Fibroblast of pulmonary artery (primary cell): Measurements from ENCODE around the gene DEFB116.

Source experiments
- DNase-seq: peaks from one replicate; pipeline ENCODE4 v3.0.0-alpha.2; 2010; ENCODE audit warnings: low read depth
- H3K4me3 ChIP-seq: replicated peaks from 2 replicates; pipeline ENCODE4 v1.5.1; 2011; ENCODE audit warnings: low read depth, mild to moderate bottlenecking, control low read depth, low read length, moderate library complexity
- TF ChIP-seq, protein P1 (sequence below): IDR thresholded peaks from 2 replicates; pipeline ENCODE4 v1.5.1; 2011; ENCODE audit warnings: mild to moderate bottlenecking, control low read depth, low read length, inconsistent platforms; ENCODE audit errors: missing control alignments

The DEFB116 gene

DNA sequence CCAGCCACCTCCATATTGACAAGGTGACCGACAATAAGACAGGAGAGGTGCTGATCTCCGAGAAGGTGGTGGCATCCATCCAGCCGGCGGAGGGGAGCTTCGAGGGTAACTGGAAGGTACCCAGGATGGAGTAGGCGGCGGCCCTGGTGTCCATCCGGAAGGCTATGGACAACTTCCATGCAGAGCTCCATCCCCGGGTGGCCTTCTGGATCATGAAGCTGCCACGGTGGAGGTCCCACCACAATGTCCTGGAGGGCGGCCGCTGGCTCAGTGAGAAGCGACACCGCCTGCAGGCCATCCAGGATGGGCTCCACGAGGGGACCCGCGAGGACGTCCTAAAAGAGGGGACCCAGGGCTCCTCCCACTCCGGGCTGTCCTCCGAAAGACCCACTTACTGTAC lies 33.9 kb downstream of the DEFB116 start:
- TF ChIP-seq, protein P1, sequence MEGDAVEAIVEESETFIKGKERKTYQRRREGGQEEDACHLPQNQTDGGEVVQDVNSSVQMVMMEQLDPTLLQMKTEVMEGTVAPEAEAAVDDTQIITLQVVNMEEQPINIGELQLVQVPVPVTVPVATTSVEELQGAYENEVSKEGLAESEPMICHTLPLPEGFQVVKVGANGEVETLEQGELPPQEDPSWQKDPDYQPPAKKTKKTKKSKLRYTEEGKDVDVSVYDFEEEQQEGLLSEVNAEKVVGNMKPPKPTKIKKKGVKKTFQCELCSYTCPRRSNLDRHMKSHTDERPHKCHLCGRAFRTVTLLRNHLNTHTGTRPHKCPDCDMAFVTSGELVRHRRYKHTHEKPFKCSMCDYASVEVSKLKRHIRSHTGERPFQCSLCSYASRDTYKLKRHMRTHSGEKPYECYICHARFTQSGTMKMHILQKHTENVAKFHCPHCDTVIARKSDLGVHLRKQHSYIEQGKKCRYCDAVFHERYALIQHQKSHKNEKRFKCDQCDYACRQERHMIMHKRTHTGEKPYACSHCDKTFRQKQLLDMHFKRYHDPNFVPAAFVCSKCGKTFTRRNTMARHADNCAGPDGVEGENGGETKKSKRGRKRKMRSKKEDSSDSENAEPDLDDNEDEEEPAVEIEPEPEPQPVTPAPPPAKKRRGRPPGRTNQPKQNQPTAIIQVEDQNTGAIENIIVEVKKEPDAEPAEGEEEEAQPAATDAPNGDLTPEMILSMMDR: no peak
- H3K4me3 ChIP-seq: no peak overlapping the region
- DNase-seq: no peak

DNA sequence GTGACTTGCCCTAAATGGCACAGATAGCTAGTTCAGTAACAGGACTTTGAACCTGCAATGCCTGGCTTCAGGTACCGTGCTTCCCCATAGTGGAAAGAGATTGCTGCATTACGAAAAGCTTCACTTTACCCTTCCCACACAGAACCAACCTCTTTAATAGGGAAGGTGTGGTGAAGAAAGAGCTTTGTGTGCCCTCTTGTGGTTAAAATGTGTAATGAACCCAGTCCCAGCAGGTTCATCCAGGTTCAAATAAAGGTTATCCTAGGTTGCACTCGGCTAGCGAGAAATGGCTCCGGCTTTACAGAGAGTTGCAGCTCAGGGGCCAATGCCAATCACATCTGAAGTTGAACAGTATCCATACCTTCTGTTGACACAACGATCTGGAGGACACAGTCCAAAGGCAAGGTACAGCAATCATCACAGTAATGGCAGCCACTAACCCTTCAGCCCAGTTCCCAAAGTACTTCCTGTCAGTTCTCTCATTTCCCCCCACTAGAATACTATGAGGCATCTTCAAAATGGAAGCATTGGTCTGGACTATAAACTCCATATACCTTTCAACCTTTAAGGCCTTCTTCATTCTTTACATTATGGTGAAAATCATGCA lies 48.0 kb downstream of the DEFB116 start:
- DNase-seq: no peak
- TF ChIP-seq, protein P1: peak; percentile 20

GRCh38 chr20:31257364-31257763 lies 51.0 kb downstream of the DEFB116 start, which contains the start of gene DEFB115:
Gene DEFB115 (plus strand): TSS chr20:31257664. CDS start chr20:31257664, 0 bp downstream.
- H3K4me3 ChIP-seq: no peak within 1 kb of the TSS
- TF ChIP-seq, protein P1: no peak

More for the DNA sequence above, 48.0 kb downstream of the DEFB116 start:
- no peak overlapping the region for H3K4me3 ChIP-seq

GRCh38 chr20:31256959-31257358 lies 51.4 kb downstream of the DEFB116 start:
- TF ChIP-seq, protein P1: no peak
- DNase-seq: no peak
- no peak overlapping the region for H3K4me3 ChIP-seq

More at GRCh38 chr20:31257364-31257763, 51.0 kb downstream of the DEFB116 start, which contains the start of gene DEFB115:
- no peak for DNase-seq
